ENCODE data around the gene STAT1. TPM values are rescaled to one million over a fixed set of nuclear protein-coding genes. Genes with fewer than 3 reads are reported as not detected.

STAT1 gene
- polyA plus RNA-seq (2013, experiment 1 of 2): 21.3 TPM
- polyA plus RNA-seq (2013, experiment 2 of 2): 21.5 TPM

GRCh38 chr2:191013932-191014652 lies at the start of gene STAT1:
Gene STAT1 (minus strand): TSS chr2:191014171. CDS start chr2:191010003, 4,168 bp downstream.
- no CpG with 5 or more reads among the region's 68 CpGs for WGBS (ENCODE audit: extremely low coverage, insufficient coverage, low lambda C conversion rate)
- Histone ChIP-seq H4K8ac (ENCODE audit: low read depth, low read length) (no peak within 1 kb of the TSS), H3K9ac (ENCODE audit: low read length) (peak within 1 kb of the TSS; percentile 74), H3K79me2 (ENCODE audit: control insufficient read depth, insufficient read depth, low read length) (peaks cover 2% of the 10 kb centered on the region), H3K18ac (ENCODE audit: low read length) (peak within 1 kb of the TSS; percentile 52), H3K4me2 (ENCODE audit: low read length) (peak within 1 kb of the TSS; percentile 73), H3K4ac (ENCODE audit: low read depth, low read length) (peak within 1 kb of the TSS; percentile 4), H3K4me3 (ENCODE audit: low read length) (peak within 1 kb of the TSS; percentile 63), H2AK5ac (ENCODE audit: low read length) (no peak within 1 kb of the TSS), H2BK120ac (ENCODE audit: low read depth, low read length) (no peak within 1 kb of the TSS), H3K56ac (ENCODE audit: low read length) (peak within 1 kb of the TSS; percentile 94), H3K79me1 (ENCODE audit: low read length) (peaks cover 3% of the 10 kb centered on the region), H3K23ac (ENCODE audit: low read length) (no peak within 1 kb of the TSS), H3K4me1 (ENCODE audit: control insufficient read depth, low read depth, low read length) (peaks cover 2% of the 10 kb centered on the region), H2BK15ac (replicated peaks; ENCODE audit: low read depth) (peak within 1 kb of the TSS; percentile 8), H3K27ac (ENCODE audit: low read depth, low read length) (peak within 1 kb of the TSS; percentile 36), H2BK5ac (ENCODE audit: low read length) (peak within 1 kb of the TSS; percentile 32), H4K5ac (ENCODE audit: low read length) (no peak within 1 kb of the TSS), H3K36me3 (ENCODE audit: control insufficient read depth, insufficient read depth, low read length) (no peaks in the 10 kb centered on the region), H3K27me3 (ENCODE audit: insufficient read depth, low read length, poor library complexity) (no peaks in the 10 kb centered on the region)
- peak; percentile 94 for DNase-seq

DNA sequence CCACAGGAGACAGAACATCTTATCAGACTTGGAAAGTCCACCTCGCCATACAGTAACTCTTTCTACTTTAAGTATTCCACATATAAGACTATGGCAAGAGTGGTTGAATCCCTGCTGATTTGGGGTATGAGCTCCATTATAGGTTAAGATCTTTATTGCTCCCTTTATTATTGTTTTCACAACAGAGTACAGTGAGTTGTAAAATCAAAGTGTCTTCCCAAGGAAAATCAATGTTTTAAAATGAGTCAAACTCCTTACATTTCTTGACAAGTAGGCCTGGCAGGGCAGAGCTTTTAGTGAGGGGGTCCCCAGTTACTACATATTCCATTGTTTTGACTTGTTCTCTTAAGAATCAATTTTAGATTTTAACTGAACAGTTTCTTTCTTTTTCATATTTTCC lies 49.6 kb upstream of the STAT1 start:
- DNase-seq: no peak
- H3K79me1 ChIP-seq (ENCODE audit: low read length): no peaks in the 10 kb centered on the region
- no peak overlapping the region for H3K27ac ChIP-seq (ENCODE audit: low read depth, low read length)
- no peaks in the 10 kb centered on the region for H3K36me3 ChIP-seq (ENCODE audit: control insufficient read depth, insufficient read depth, low read length)
- peaks cover 2% of the 10 kb centered on the region for H3K4me1 ChIP-seq (ENCODE audit: control insufficient read depth, low read depth, low read length)
- no peak overlapping the region for H2BK15ac ChIP-seq (replicated peaks; ENCODE audit: low read depth)
- WGBS (ENCODE audit: extremely low coverage, insufficient coverage, low lambda C conversion rate): no CpG with 5 or more reads among the region's 1 CpG
- H3K56ac ChIP-seq (ENCODE audit: low read length): no peak overlapping the region
- no peaks in the 10 kb centered on the region for H3K79me2 ChIP-seq (ENCODE audit: control insufficient read depth, insufficient read depth, low read length)
- H3K18ac ChIP-seq (ENCODE audit: low read length): no peak overlapping the region
- H3K9ac ChIP-seq (ENCODE audit: low read length): no peak overlapping the region
- H2BK120ac ChIP-seq (ENCODE audit: low read depth, low read length): no peak overlapping the region
- no peak overlapping the region for H3K4me2 ChIP-seq (ENCODE audit: low read length)
- no peak overlapping the region for H4K5ac ChIP-seq (ENCODE audit: low read length)
- H3K4me3 ChIP-seq (ENCODE audit: low read length): no peak overlapping the region
- H3K27me3 ChIP-seq (ENCODE audit: insufficient read depth, low read length, poor library complexity): no peaks in the 10 kb centered on the region
- H3K4ac ChIP-seq (ENCODE audit: low read depth, low read length): no peak overlapping the region
- no peak overlapping the region for H2AK5ac ChIP-seq (ENCODE audit: low read length)
- no peak overlapping the region for H3K23ac ChIP-seq (ENCODE audit: low read length)
- no peak overlapping the region for H4K8ac ChIP-seq (ENCODE audit: low read depth, low read length)
- no peak overlapping the region for H2BK5ac ChIP-seq (ENCODE audit: low read length)

- H3K27me3 ChIP-seq (ENCODE audit: insufficient read depth, low read length, poor library complexity): no peaks in the 10 kb centered on the region
- no peak overlapping the region for H4K8ac ChIP-seq (ENCODE audit: low read depth, low read length)
- no peak overlapping the region for H3K4ac ChIP-seq (ENCODE audit: low read depth, low read length)
- WGBS (ENCODE audit: extremely low coverage, insufficient coverage, low lambda C conversion rate): no CpG with 5 or more reads among the region's 4 CpGs
- no peak overlapping the region for H3K9ac ChIP-seq (ENCODE audit: low read length)
- H2BK5ac ChIP-seq (ENCODE audit: low read length): no peak overlapping the region
- H3K56ac ChIP-seq (ENCODE audit: low read length): no peak overlapping the region
- no peaks in the 10 kb centered on the region for H3K79me1 ChIP-seq (ENCODE audit: low read length)
- H2BK15ac ChIP-seq (replicated peaks; ENCODE audit: low read depth): no peak overlapping the region
- no peak overlapping the region for H3K27ac ChIP-seq (ENCODE audit: low read depth, low read length)
- H4K5ac ChIP-seq (ENCODE audit: low read length): no peak overlapping the region
- no peak overlapping the region for H3K18ac ChIP-seq (ENCODE audit: low read length)
- H2BK120ac ChIP-seq (ENCODE audit: low read depth, low read length): no peak overlapping the region
- no peak overlapping the region for H3K23ac ChIP-seq (ENCODE audit: low read length)
- no peak for DNase-seq
- H3K4me2 ChIP-seq (ENCODE audit: low read length): no peak overlapping the region
- no peaks in the 10 kb centered on the region for H3K79me2 ChIP-seq (ENCODE audit: control insufficient read depth, insufficient read depth, low read length)
- no peaks in the 10 kb centered on the region for H3K36me3 ChIP-seq (ENCODE audit: control insufficient read depth, insufficient read depth, low read length)
- no peaks in the 10 kb centered on the region for H3K4me1 ChIP-seq (ENCODE audit: control insufficient read depth, low read depth, low read length)
- no peak overlapping the region for H3K4me3 ChIP-seq (ENCODE audit: low read length)
- no peak overlapping the region for H2AK5ac ChIP-seq (ENCODE audit: low read length)
Observed at GRCh38 chr2:191061381-191061980, 47.5 kb upstream of the STAT1 start.

DNA sequence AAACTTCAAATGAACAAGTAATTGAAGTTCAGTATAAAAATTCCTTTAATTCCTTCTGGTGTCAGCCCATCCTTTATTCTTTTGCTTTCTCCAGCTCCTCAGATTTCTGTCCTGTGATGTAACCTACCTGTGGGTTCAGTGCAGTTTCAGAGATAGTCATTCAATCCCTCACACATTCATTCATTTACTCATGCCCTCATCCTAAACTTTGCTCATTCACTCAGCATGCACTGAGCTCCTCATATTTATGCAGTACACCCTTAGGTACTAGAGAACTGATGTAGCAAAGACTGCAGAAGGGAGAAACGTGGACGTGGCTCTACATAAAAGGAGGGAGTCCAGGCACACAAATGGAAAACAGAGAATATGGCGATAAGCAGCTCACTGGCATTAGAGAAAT lies 45.3 kb upstream of the STAT1 start:
- H3K79me2 ChIP-seq (ENCODE audit: control insufficient read depth, insufficient read depth, low read length): no peaks in the 10 kb centered on the region
- H3K4me3 ChIP-seq (ENCODE audit: low read length): no peak overlapping the region
- no peak overlapping the region for H3K27ac ChIP-seq (ENCODE audit: low read depth, low read length)
- no peak overlapping the region for H2AK5ac ChIP-seq (ENCODE audit: low read length)
- WGBS (ENCODE audit: extremely low coverage, insufficient coverage, low lambda C conversion rate): no CpG with 5 or more reads among the region's 3 CpGs
- no peak overlapping the region for H3K9ac ChIP-seq (ENCODE audit: low read length)
- no peaks in the 10 kb centered on the region for H3K36me3 ChIP-seq (ENCODE audit: control insufficient read depth, insufficient read depth, low read length)
- H3K18ac ChIP-seq (ENCODE audit: low read length): no peak overlapping the region
- no peak overlapping the region for H4K8ac ChIP-seq (ENCODE audit: low read depth, low read length)
- H3K56ac ChIP-seq (ENCODE audit: low read length): no peak overlapping the region
- no peak overlapping the region for H2BK5ac ChIP-seq (ENCODE audit: low read length)
- H3K4me1 ChIP-seq (ENCODE audit: control insufficient read depth, low read depth, low read length): no peaks in the 10 kb centered on the region
- H3K23ac ChIP-seq (ENCODE audit: low read length): no peak overlapping the region
- H2BK15ac ChIP-seq (replicated peaks; ENCODE audit: low read depth): no peak overlapping the region
- DNase-seq: no peak
- no peak overlapping the region for H2BK120ac ChIP-seq (ENCODE audit: low read depth, low read length)
- H4K5ac ChIP-seq (ENCODE audit: low read length): no peak overlapping the region
- H3K4ac ChIP-seq (ENCODE audit: low read depth, low read length): no peak overlapping the region
- H3K4me2 ChIP-seq (ENCODE audit: low read length): no peak overlapping the region
- H3K27me3 ChIP-seq (ENCODE audit: insufficient read depth, low read length, poor library complexity): no peaks in the 10 kb centered on the region
- no peaks in the 10 kb centered on the region for H3K79me1 ChIP-seq (ENCODE audit: low read length)

GRCh38 chr2:191056228-191056627 lies 42.3 kb upstream of the STAT1 start:
- Histone ChIP-seq H4K5ac (ENCODE audit: low read length) (no peak overlapping the region), H3K4me3 (ENCODE audit: low read length) (no peak overlapping the region), H3K79me1 (ENCODE audit: low read length) (no peaks in the 10 kb centered on the region), H3K9ac (ENCODE audit: low read length) (no peak overlapping the region), H3K4me2 (ENCODE audit: low read length) (no peak overlapping the region), H2BK15ac (replicated peaks; ENCODE audit: low read depth) (no peak overlapping the region), H3K36me3 (ENCODE audit: control insufficient read depth, insufficient read depth, low read length) (no peaks in the 10 kb centered on the region), H2AK5ac (ENCODE audit: low read length) (no peak overlapping the region), H3K27me3 (ENCODE audit: insufficient read depth, low read length, poor library complexity) (no peaks in the 10 kb centered on the region), H3K56ac (ENCODE audit: low read length) (no peak overlapping the region), H3K27ac (ENCODE audit: low read depth, low read length) (no peak overlapping the region), H3K4me1 (ENCODE audit: control insufficient read depth, low read depth, low read length) (peaks cover 2% of the 10 kb centered on the region), H2BK5ac (ENCODE audit: low read length) (no peak overlapping the region), H4K8ac (ENCODE audit: low read depth, low read length) (no peak overlapping the region), H3K4ac (ENCODE audit: low read depth, low read length) (no peak overlapping the region), H2BK120ac (ENCODE audit: low read depth, low read length) (no peak overlapping the region), H3K23ac (ENCODE audit: low read length) (no peak overlapping the region), H3K79me2 (ENCODE audit: control insufficient read depth, insufficient read depth, low read length) (no peaks in the 10 kb centered on the region), H3K18ac (ENCODE audit: low read length) (no peak overlapping the region)
- no peak for DNase-seq
- no CpG with 5 or more reads among the region's 2 CpGs for WGBS (ENCODE audit: extremely low coverage, insufficient coverage, low lambda C conversion rate)
